Upper lobe of right lung (tissue), 1 donor: ENCODE measurements around the gene SCN9A. TPM values are rescaled to one million over a fixed set of nuclear protein-coding genes. Genes with fewer than 3 reads are reported as not detected.

Experiments used
- ATAC-seq: fragments of 200-7000 bp; cut with Tn5 transposase; one replicate; pipeline ENCODE4 v1.9.1; 2020; ENCODE audit warnings: mild to moderate bottlenecking, moderate library complexity
- DNase-seq: peaks from one replicate; pipeline ENCODE4 v3.0.0-alpha.2; 2020
- H3K27ac ChIP-seq: fragments of 200-600 bp; one replicate; pipeline ENCODE4 v1.8.0; 2022
- H3K27me3 ChIP-seq: fragments of 200-600 bp; one replicate; pipeline ENCODE4 v1.8.0; 2022; ENCODE audit warnings: mild to moderate bottlenecking
- H3K36me3 ChIP-seq: fragments of 200-600 bp; one replicate; pipeline ENCODE4 v1.8.0; 2022
- H3K4me1 ChIP-seq: fragments of 200-600 bp; one replicate; pipeline ENCODE4 v1.8.0; 2022
- H3K4me3 ChIP-seq: fragments of 200-600 bp; one replicate; pipeline ENCODE4 v1.8.0; 2022; ENCODE audit warnings: mild to moderate bottlenecking
- H3K9me3 ChIP-seq: fragments of 200-600 bp; one replicate; pipeline ENCODE4 v1.8.0; 2022
- intact Hi-C: fragments of 100-400 bp; cut with DNase I; formaldehyde crosslinking; loops from one replicate; pipeline ENCODE4 v1.11.0; 2022
- total RNA-seq: library from RNA; stranded (reverse); fragmentation: NEBNext Ultra II Directional; extraction: Animal tissue kit (Norgen Biotek cat#: 25700); gene quantifications from one replicate; pipeline ENCODE4 v1.2.1, GENCODE V29; 2021
- TF ChIP-seq, protein P1 (sequence below): fragments of 200-600 bp; IDR thresholded peaks from one replicate; pipeline ENCODE4 v1.8.0; 2022; ENCODE audit warnings: antibody characterized with exemption
- donor health status: DM: no; HTN: yes; CAD: no; lungs with severe emphysema.

Gene SCN9A
- total RNA-seq, 1 donor from 2014 or later: 10.5 TPM

DNA sequence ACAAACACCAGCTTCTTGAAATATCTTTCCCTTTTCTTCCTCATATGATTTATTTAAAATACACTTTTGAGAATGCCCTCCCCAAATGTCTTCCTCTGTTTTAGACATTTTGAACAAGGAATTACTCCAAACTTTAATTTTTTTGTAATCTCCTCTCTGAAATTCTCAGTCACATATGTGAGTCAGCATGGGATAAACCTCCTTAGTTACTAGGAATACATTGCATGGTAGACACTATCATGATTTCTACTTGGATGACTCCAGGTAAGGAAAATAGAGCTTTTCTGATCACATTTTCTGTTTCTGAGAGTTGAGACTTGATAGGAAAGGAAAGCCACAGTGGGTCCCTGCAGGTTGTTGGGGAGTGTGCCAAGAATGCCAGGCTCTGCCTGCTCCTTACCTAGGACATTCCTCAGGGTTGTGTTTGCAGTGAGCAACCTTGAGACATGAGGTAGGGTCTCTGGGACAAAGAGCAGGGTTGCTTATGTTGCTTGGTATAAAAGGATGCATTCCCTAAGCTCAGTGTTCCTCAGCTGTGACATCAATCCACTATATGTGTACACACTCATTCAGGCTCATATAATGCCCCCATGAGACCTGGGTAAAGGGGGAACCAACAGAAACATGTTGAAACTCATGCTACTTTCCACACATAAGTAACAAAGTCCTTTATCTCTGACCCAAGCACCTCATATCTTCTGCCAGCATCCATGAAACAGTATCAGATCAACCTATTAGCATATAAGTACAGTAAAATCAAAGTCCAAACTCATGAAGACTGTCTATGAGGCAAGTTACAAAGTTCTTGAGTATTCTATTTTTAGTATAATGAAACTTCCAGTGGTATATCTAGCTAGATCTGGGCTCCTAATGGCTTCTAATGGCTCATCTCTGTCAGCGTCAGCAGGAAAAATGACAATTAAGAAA is 135.1 kb downstream of the SCN9A start:
- Histone ChIP-seq H3K9me3 (no peaks in the 10 kb centered on the region), H3K36me3 (no peaks in the 10 kb centered on the region), H3K27ac (no peak overlapping the region), H3K27me3 (no peaks in the 10 kb centered on the region), H3K4me3 (no peak overlapping the region), H3K4me1 (no peaks in the 10 kb centered on the region)
- ATAC-seq (no peak), DNase-seq (no peak)
- intact Hi-C loops: no loop called here
- TF ChIP-seq, protein P1, sequence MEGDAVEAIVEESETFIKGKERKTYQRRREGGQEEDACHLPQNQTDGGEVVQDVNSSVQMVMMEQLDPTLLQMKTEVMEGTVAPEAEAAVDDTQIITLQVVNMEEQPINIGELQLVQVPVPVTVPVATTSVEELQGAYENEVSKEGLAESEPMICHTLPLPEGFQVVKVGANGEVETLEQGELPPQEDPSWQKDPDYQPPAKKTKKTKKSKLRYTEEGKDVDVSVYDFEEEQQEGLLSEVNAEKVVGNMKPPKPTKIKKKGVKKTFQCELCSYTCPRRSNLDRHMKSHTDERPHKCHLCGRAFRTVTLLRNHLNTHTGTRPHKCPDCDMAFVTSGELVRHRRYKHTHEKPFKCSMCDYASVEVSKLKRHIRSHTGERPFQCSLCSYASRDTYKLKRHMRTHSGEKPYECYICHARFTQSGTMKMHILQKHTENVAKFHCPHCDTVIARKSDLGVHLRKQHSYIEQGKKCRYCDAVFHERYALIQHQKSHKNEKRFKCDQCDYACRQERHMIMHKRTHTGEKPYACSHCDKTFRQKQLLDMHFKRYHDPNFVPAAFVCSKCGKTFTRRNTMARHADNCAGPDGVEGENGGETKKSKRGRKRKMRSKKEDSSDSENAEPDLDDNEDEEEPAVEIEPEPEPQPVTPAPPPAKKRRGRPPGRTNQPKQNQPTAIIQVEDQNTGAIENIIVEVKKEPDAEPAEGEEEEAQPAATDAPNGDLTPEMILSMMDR: no peak

GRCh38 chr2:166239548-166239947 is 136.2 kb downstream of the SCN9A start:
- DNase-seq (no peak), ATAC-seq (no peak)
- no peaks in the 10 kb centered on the region for H3K27me3 ChIP-seq
- H3K36me3 ChIP-seq: no peaks in the 10 kb centered on the region
- H3K4me1 ChIP-seq: no peaks in the 10 kb centered on the region
- no peak overlapping the region for H3K4me3 ChIP-seq
- intact Hi-C loops: no loop called here
- TF ChIP-seq, protein P1: no peak
- H3K27ac ChIP-seq: no peak overlapping the region
- H3K9me3 ChIP-seq: no peaks in the 10 kb centered on the region

DNA sequence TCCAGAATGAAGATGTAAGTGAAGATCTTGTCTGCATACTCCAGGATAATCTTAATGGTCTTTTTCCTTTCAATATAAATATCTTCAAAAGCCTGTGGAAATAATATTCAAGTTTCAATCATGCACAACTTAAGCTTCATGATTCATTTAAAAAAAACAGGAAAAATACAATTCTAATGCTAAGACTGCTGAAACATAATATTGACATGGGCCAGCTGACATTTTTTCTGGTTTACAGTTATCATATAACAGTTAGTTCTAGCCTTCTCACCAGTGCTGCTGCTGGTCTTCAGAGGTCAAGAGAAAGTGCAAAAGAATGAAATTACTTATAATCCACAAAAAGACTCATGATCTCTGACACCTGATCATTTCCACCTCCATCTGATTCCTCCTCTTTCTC is 137.6 kb downstream of the SCN9A start:
- H3K36me3 ChIP-seq: no peaks in the 10 kb centered on the region
- no peak overlapping the region for H3K4me3 ChIP-seq
- intact Hi-C loops: no loop called here
- H3K4me1 ChIP-seq: no peaks in the 10 kb centered on the region
- no peak for ATAC-seq
- no peak overlapping the region for H3K27ac ChIP-seq
- DNase-seq: no peak
- TF ChIP-seq, protein P1: no peak
- no peaks in the 10 kb centered on the region for H3K9me3 ChIP-seq
- H3K27me3 ChIP-seq: no peaks in the 10 kb centered on the region

DNA sequence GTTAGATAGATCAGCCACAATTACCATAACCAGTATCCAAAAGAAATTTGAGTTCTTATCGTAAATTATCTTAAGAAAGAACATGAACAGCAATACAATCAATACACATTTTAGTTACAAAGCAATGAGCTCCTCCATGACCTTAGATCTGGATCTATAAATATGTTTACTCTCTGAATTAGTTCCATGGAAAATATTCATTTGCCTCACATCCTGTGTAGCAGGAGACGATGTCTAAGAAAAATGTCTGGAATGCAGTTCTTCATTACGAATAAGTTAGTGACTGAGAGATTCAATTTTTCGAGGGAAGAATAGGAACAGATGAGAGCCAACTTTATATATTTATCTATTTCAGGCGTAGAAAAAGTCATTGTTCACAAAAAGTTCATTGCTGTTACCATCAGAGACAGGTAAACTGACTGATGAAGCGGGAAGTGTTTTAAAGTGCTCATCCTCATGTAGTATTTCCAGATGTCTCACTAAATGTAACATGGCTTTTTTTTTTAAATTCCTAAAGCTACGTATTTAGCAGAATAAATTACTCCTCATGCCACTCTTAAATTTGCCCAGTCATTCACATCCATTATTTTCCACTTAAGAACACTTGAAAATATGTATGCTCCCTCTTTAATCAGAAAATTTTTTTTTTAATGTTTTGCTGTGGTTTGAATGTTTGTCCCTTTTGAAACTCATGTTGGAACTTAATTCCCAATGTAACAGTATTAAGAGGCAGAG is 141.5 kb downstream of the SCN9A start:
- TF ChIP-seq, protein P1: no peak
- Histone ChIP-seq H3K4me3 (no peak overlapping the region), H3K9me3 (no peaks in the 10 kb centered on the region), H3K27me3 (no peaks in the 10 kb centered on the region), H3K27ac (no peak overlapping the region), H3K36me3 (no peaks in the 10 kb centered on the region), H3K4me1 (no peaks in the 10 kb centered on the region)
- intact Hi-C loops: no loop called here
- no peak for DNase-seq
- ATAC-seq: no peak

- no peaks in the 10 kb centered on the region for H3K27me3 ChIP-seq
- no peaks in the 10 kb centered on the region for H3K36me3 ChIP-seq
Observed at GRCh38 chr2:166233244-166233643, 142.5 kb downstream of the SCN9A start.

More at GRCh38 chr2:166233244-166233643, 142.5 kb downstream of the SCN9A start:
- ATAC-seq (no peak), DNase-seq (no peak)
- TF ChIP-seq, protein P1: no peak
- H3K4me1 ChIP-seq: no peaks in the 10 kb centered on the region
- no peak overlapping the region for H3K27ac ChIP-seq
- H3K9me3 ChIP-seq: no peaks in the 10 kb centered on the region
- H3K4me3 ChIP-seq: no peak overlapping the region
- intact Hi-C loops: no loop called here
